Measurements from ENCODE around the gene GGT5. TPM values are rescaled to one million over a fixed set of nuclear protein-coding genes. Genes with fewer than 3 reads are reported as not detected.
"Not testable (repeated sequence)": the region's sequence is repeated elsewhere in the genome, so short reads cannot be mapped to it uniquely, and the experiment has no call there.

Gene GGT5
- total and polyA plus RNA-seq, 3 experiments from 2014 or later = not detected

DNA sequence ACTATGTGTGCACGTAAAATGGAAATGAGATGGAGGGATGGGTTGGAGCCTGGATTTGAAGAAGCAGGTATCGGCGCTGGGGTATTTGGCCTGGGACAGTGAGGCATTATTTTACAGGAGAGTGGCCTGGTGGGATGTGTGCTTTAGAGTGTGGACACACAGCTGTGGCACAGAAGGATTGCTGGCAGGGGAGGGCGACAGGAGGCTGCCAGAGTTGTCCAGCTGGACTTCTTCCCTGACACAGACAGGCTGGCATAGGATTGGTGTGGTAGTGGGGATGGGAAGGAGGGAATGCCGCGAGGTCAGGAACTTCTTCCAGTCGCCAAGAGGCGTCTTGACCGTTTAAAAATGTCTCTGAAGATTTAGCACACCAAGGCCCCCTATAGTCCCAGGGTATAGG is 42.3 kb upstream of the GGT5 start:
- H3K4me3 Mint-ChIP-seq; H3K27ac Mint-ChIP-seq; H3K4me3 ChIP-seq (ENCODE audit: low read length); H3K27ac ChIP-seq (ENCODE audit: low read depth, low read length); POLR2A ChIA-PET; H3K27me3 Mint-ChIP-seq; CTCF ChIA-PET; H3K36me3 ChIP-seq (ENCODE audit: insufficient read depth, low read length); H3K9me3 ChIP-seq (ENCODE audit: low read length); H3K9me3 Mint-ChIP-seq; DNase-seq; H3K27me3 ChIP-seq (ENCODE audit: insufficient read depth, low read length, poor library complexity, severe bottlenecking): not testable (repeated sequence)
- H3K36me3 Mint-ChIP-seq = peaks cover 0 to 13% (median 4%) of the 10 kb centered on the region in 3 donors
- H3K4me1 Mint-ChIP-seq = peaks cover 47 to 69% (median 66%) of the 10 kb centered on the region in 3 donors
- H3K4me1 ChIP-seq (ENCODE audit: insufficient read depth, low read length) = peaks cover 17% of the 10 kb centered on the region

GRCh38 chr22:24285245-24285644 is 40.4 kb upstream of the GGT5 start:
- Histone ChIP-seq H3K36me3 (ENCODE audit: insufficient read depth, low read length) (no peaks in the 10 kb centered on the region), H3K27me3 (ENCODE audit: insufficient read depth, low read length, poor library complexity, severe bottlenecking) (no peaks in the 10 kb centered on the region), H3K4me1 (ENCODE audit: insufficient read depth, low read length) (peaks cover 24% of the 10 kb centered on the region), H3K9me3 (ENCODE audit: low read length) (no peaks in the 10 kb centered on the region), H3K27ac (ENCODE audit: low read depth, low read length) (no peak overlapping the region), H3K4me3 (ENCODE audit: low read length) (no peak overlapping the region)
- ChIA-PET POLR2A (interaction anchor here (0.6 kb wide), 1 partner anchor 503 kb away, joined by 7 read pairs; no protein-coding TSS in a partner anchor), CTCF (no interaction called here)
- Mint-ChIP-seq H3K36me3 (peaks cover 0 to 17% (median 9%) of the 10 kb centered on the region in 3 donors), H3K4me1 (peaks cover 50 to 69% (median 64%) of the 10 kb centered on the region in 3 donors), H3K27ac (peak overlapping the region in 6 of 8 donors; percentile 1 to 81 (median 16)), H3K9me3 (no peaks in the 10 kb centered on the region), H3K4me3 (peak overlapping the region in 4 of 7 donors; percentile 0 to 54 (median 4)), H3K27me3 (no peaks in the 10 kb centered on the region)
- DNase-seq = no peak

GRCh38 chr22:24284747-24285203 is 39.9 kb upstream of the GGT5 start:
- H3K27ac Mint-ChIP-seq = peak overlapping the region in 7 of 8 donors; percentile 1 to 81 (median 14)
- Histone ChIP-seq H3K9me3 (ENCODE audit: low read length) (no peaks in the 10 kb centered on the region), H3K4me3 (ENCODE audit: low read length) (no peak overlapping the region), H3K4me1 (ENCODE audit: insufficient read depth, low read length) (peaks cover 24% of the 10 kb centered on the region), H3K27ac (ENCODE audit: low read depth, low read length) (no peak overlapping the region), H3K36me3 (ENCODE audit: insufficient read depth, low read length) (no peaks in the 10 kb centered on the region), H3K27me3 (ENCODE audit: insufficient read depth, low read length, poor library complexity, severe bottlenecking) (no peaks in the 10 kb centered on the region)
- ChIA-PET CTCF (no interaction called here), POLR2A (no interaction called here)
- no peaks in the 10 kb centered on the region for H3K9me3 Mint-ChIP-seq
- no peak for DNase-seq
- H3K27me3 Mint-ChIP-seq = no peaks in the 10 kb centered on the region
- peak overlapping the region in 6 of 7 donors; percentile 0 to 54 (median 6) for H3K4me3 Mint-ChIP-seq
- peaks cover 48 to 68% (median 63%) of the 10 kb centered on the region in 3 donors for H3K4me1 Mint-ChIP-seq
- peaks cover 0 to 16% (median 9%) of the 10 kb centered on the region in 3 donors for H3K36me3 Mint-ChIP-seq

- Histone ChIP-seq H3K9me3 (ENCODE audit: low read length) (no peaks in the 10 kb centered on the region), H3K4me3 (ENCODE audit: low read length) (no peak overlapping the region), H3K4me1 (ENCODE audit: insufficient read depth, low read length) (peaks cover 24% of the 10 kb centered on the region), H3K36me3 (ENCODE audit: insufficient read depth, low read length) (no peaks in the 10 kb centered on the region), H3K27ac (ENCODE audit: low read depth, low read length) (no peak overlapping the region), H3K27me3 (ENCODE audit: insufficient read depth, low read length, poor library complexity, severe bottlenecking) (no peaks in the 10 kb centered on the region)
- DNase-seq = no peak
- H3K4me3 Mint-ChIP-seq = no peak overlapping the region
- no peaks in the 10 kb centered on the region for H3K9me3 Mint-ChIP-seq
- peaks cover 0 to 12% (median 8%) of the 10 kb centered on the region in 3 donors for H3K36me3 Mint-ChIP-seq
- peaks cover 52 to 71% (median 70%) of the 10 kb centered on the region in 3 donors for H3K4me1 Mint-ChIP-seq
- H3K27ac Mint-ChIP-seq = peak overlapping the region in 1 of 8 donors; percentile 10
- POLR2A ChIA-PET = no interaction called here
- H3K27me3 Mint-ChIP-seq = no peaks in the 10 kb centered on the region
- CTCF ChIA-PET = no interaction called here
These were observed 37.5 kb upstream of the GGT5 start for GRCh38 chr22:24282401-24282800.

DNA sequence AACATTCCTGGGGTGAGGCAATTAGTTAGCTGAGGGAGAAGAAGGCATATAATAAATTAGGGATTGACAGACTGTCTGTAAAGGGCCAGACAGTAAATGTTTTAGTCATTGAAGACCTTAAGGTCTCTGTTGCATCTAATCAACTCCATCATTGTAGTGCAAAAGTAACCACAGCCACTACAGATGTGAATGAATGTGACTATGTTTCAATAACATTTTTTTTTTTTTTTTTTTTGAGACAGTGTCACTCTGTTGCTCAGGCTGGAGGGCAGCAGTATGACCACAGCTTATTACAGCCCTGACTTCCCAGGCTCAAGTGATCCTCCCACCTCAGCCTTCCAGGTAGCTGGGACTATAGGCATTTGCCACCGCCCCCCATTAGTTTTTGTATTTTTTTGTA is 35.5 kb upstream of the GGT5 start:
- H3K4me1 Mint-ChIP-seq = peaks cover 49 to 72% (median 69%) of the 10 kb centered on the region in 3 donors
- H3K36me3 Mint-ChIP-seq = peaks cover 0 to 15% (median 13%) of the 10 kb centered on the region in 3 donors
- DNase-seq; H3K27ac ChIP-seq (ENCODE audit: low read depth, low read length); H3K27me3 ChIP-seq (ENCODE audit: insufficient read depth, low read length, poor library complexity, severe bottlenecking); H3K27me3 Mint-ChIP-seq; H3K4me3 Mint-ChIP-seq; H3K4me3 ChIP-seq (ENCODE audit: low read length); POLR2A ChIA-PET; H3K9me3 ChIP-seq (ENCODE audit: low read length); H3K36me3 ChIP-seq (ENCODE audit: insufficient read depth, low read length); CTCF ChIA-PET; H3K9me3 Mint-ChIP-seq: not testable (repeated sequence)
- peaks cover 16% of the 10 kb centered on the region for H3K4me1 ChIP-seq (ENCODE audit: insufficient read depth, low read length)
- peak overlapping the region in 1 of 8 donors; percentile 54 for H3K27ac Mint-ChIP-seq

DNA sequence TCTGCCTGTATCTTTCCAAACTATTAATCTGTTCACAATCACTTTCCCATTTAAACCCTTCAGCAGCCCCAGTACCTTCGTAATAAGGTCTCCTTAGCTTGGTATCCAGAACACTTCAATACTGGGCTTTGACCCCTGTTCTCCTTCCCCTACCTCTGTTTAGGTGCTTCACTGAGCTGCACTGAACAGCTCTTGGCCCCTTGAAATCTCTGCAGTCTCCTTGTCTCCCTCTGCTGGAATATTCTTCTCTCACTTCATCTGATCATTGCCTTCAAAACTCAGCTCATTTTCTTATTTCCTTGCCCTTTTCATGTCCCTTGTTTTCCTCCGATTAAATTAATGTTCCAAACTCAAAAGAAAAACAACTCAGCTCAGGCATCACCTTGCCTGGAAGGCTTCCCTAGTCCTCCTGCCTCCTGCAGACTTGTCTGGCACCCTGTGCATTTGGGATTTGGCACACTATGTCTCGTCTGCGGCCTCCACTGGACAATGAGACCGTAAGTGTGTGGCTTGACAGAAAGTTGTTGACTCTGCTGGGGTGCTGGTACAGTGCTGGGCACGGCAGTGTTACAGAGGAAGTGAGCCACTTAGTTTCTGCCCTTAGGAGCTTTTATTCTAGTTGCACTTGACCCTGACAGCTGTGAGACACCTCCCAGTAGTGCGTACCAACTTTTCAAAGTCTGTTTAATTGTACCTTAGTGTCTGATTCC is 30.0 kb upstream of the GGT5 start:
- CTCF ChIA-PET; H3K27ac ChIP-seq (ENCODE audit: low read depth, low read length): not testable (repeated sequence)
- H3K4me1 Mint-ChIP-seq = peaks cover 45 to 69% (median 63%) of the 10 kb centered on the region in 3 donors

DNA sequence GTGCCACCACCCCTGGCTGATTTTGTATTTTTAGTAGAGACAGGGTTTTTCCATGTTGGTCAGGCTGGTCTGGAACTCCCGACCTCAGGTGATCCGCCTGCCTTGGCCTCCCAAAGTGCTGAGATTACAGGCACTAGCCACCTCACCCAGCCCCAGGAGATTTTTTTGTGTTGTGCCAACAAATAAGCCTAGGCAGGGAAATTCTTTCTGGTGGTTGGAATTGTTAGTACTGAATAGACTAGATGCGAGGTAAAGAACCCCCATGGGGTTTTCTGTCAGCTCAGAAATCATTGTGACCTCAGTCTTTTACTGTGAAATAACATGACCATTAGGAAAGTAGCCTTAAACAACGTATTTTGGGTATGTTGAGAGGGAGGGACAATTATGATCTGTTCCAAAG is 29.0 kb upstream of the GGT5 start:
- DNase-seq; H3K27ac ChIP-seq (ENCODE audit: low read depth, low read length); H3K9me3 ChIP-seq (ENCODE audit: low read length); H3K36me3 ChIP-seq (ENCODE audit: insufficient read depth, low read length); H3K4me3 Mint-ChIP-seq; POLR2A ChIA-PET; H3K27me3 Mint-ChIP-seq; H3K27me3 ChIP-seq (ENCODE audit: insufficient read depth, low read length, poor library complexity, severe bottlenecking); H3K4me3 ChIP-seq (ENCODE audit: low read length); H3K9me3 Mint-ChIP-seq: not testable (repeated sequence)
- peaks cover 15% of the 10 kb centered on the region for H3K4me1 ChIP-seq (ENCODE audit: insufficient read depth, low read length)
- peaks cover 40 to 62% (median 56%) of the 10 kb centered on the region in 3 donors for H3K4me1 Mint-ChIP-seq
- H3K27ac Mint-ChIP-seq = peak overlapping the region in 2 of 8 donors; percentile 52 to 91
- CTCF ChIA-PET = interaction anchor here (1.1 kb wide), 1 partner anchor 15 kb away, joined by 3 read pairs; no protein-coding TSS in a partner anchor
- H3K36me3 Mint-ChIP-seq = peaks cover 0 to 14% (median 5%) of the 10 kb centered on the region in 3 donors

More for the DNA sequence above, 30.0 kb upstream of the GGT5 start:
- H3K27me3 Mint-ChIP-seq; DNase-seq; H3K36me3 ChIP-seq (ENCODE audit: insufficient read depth, low read length); H3K9me3 ChIP-seq (ENCODE audit: low read length); H3K27me3 ChIP-seq (ENCODE audit: insufficient read depth, low read length, poor library complexity, severe bottlenecking); H3K9me3 Mint-ChIP-seq; H3K4me3 ChIP-seq (ENCODE audit: low read length): not testable (repeated sequence)
- Mint-ChIP-seq H3K4me3 (peak overlapping the region in 1 of 7 donors; percentile 24), H3K27ac (peak overlapping the region in 5 of 8 donors; percentile 13 to 72 (median 62)), H3K36me3 (peaks cover 0 to 14% (median 5%) of the 10 kb centered on the region in 3 donors)
- POLR2A ChIA-PET = interaction anchor here (0.9 kb wide), 1 partner anchor 17 kb away, joined by 6 read pairs; no protein-coding TSS in a partner anchor
- peaks cover 15% of the 10 kb centered on the region for H3K4me1 ChIP-seq (ENCODE audit: insufficient read depth, low read length)

GRCh38 chr22:24273031-24273430 is 28.1 kb upstream of the GGT5 start:
- H3K36me3 ChIP-seq (ENCODE audit: insufficient read depth, low read length); H3K27me3 Mint-ChIP-seq; H3K27ac ChIP-seq (ENCODE audit: low read depth, low read length); CTCF ChIA-PET; H3K27ac Mint-ChIP-seq; DNase-seq; POLR2A ChIA-PET; H3K9me3 Mint-ChIP-seq; H3K9me3 ChIP-seq (ENCODE audit: low read length); H3K27me3 ChIP-seq (ENCODE audit: insufficient read depth, low read length, poor library complexity, severe bottlenecking); H3K4me3 ChIP-seq (ENCODE audit: low read length): not testable (repeated sequence)
- peaks cover 15% of the 10 kb centered on the region for H3K4me1 ChIP-seq (ENCODE audit: insufficient read depth, low read length)
- Mint-ChIP-seq H3K4me3 (peak overlapping the region in 3 of 7 donors; percentile 1 to 45 (median 3)), H3K4me1 (peaks cover 37 to 58% (median 53%) of the 10 kb centered on the region in 3 donors), H3K36me3 (peaks cover 0 to 14% (median 5%) of the 10 kb centered on the region in 3 donors)

All from CD8-positive, alpha-beta memory T cell (primary cell).